RPMI7951 (cell line): ENCODE measurements around the gene FOXK2. TPM values are rescaled to one million over a fixed set of nuclear protein-coding genes. Genes with fewer than 3 reads are reported as not detected.
A peak's percentile ranks its signal among the peaks of the same experiment; 100 is the strongest.
"Not testable (repeated sequence)": the region's sequence is repeated elsewhere in the genome, so short reads cannot be mapped to it uniquely, and the experiment has no call there.

Source experiments
- DNase-seq: peaks from one replicate; pipeline ENCODE4 v3.0.0-alpha.2; 2012; ENCODE audit warnings: low read depth
- total RNA-seq: library from RNA; depleted of rRNA; stranded (reverse); fragments of >200 nt; shearing (Covaris generic); gene quantifications from 2 replicates; pipeline ENCODE4 v1.2.3, GENCODE V29; 2014

The FOXK2 gene
- total RNA-seq, 1 experiment from 2014 or later, result 17.1 TPM

- DNase-seq, result no peak
These were observed 23.5 kb upstream of the FOXK2 start for GRCh38 chr17:82495844-82496528.

- peak; percentile 87 for DNase-seq
These were observed 22.8 kb upstream of the FOXK2 start for GRCh38 chr17:82496529-82497434.

- peak; percentile 47 for DNase-seq
These were observed 21.8 kb upstream of the FOXK2 start for GRCh38 chr17:82497483-82498405.

GRCh38 chr17:82502207-82502606, 17.3 kb upstream of the FOXK2 start:
- no peak for DNase-seq

- DNase-seq, result no peak
These were observed 16.3 kb upstream of the FOXK2 start for GRCh38 chr17:82503094-82503727.

GRCh38 chr17:82503728-82504308, 15.7 kb upstream of the FOXK2 start:
- no peak for DNase-seq

GRCh38 chr17:82505296-82505695, 14.2 kb upstream of the FOXK2 start:
- DNase-seq, result no peak

- not testable (repeated sequence) for DNase-seq
These were observed 13.1 kb upstream of the FOXK2 start for GRCh38 chr17:82506402-82506801.

- DNase-seq, result no peak
These were observed 11.8 kb upstream of the FOXK2 start for GRCh38 chr17:82507631-82508175.

GRCh38 chr17:82511642-82512041, 7.9 kb upstream of the FOXK2 start:
- not testable (repeated sequence) for DNase-seq

GRCh38 chr17:82513864-82514263, 5.7 kb upstream of the FOXK2 start:
- not testable (repeated sequence) for DNase-seq

- DNase-seq, result no peak
These were observed 2.2 kb upstream of the FOXK2 start for GRCh38 chr17:82517230-82517865.

- DNase-seq, result no peak
These were observed 705 bp downstream of the FOXK2 start for GRCh38 chr17:82519971-82520903.

- no peak for DNase-seq
These were observed 5.0 kb downstream of the FOXK2 start for GRCh38 chr17:82524540-82524939.

- no peak for DNase-seq
These were observed 6.2 kb downstream of the FOXK2 start for GRCh38 chr17:82525712-82526111.

GRCh38 chr17:82527898-82528297, 8.4 kb downstream of the FOXK2 start:
- no peak for DNase-seq

- DNase-seq, result peak; percentile 62
These were observed 9.1 kb downstream of the FOXK2 start for GRCh38 chr17:82528484-82529265.

GRCh38 chr17:82529914-82530300, 10.4 kb downstream of the FOXK2 start:
- no peak for DNase-seq
